NCI-H774 (cell line): Measurements from ENCODE around the gene POLK.

ENCODE experiments used
- DNase-seq: peaks from one replicate; lab custom pipeline; 2025; lab: John Stamatoyannopoulos, UW

Gene POLK

DNA sequence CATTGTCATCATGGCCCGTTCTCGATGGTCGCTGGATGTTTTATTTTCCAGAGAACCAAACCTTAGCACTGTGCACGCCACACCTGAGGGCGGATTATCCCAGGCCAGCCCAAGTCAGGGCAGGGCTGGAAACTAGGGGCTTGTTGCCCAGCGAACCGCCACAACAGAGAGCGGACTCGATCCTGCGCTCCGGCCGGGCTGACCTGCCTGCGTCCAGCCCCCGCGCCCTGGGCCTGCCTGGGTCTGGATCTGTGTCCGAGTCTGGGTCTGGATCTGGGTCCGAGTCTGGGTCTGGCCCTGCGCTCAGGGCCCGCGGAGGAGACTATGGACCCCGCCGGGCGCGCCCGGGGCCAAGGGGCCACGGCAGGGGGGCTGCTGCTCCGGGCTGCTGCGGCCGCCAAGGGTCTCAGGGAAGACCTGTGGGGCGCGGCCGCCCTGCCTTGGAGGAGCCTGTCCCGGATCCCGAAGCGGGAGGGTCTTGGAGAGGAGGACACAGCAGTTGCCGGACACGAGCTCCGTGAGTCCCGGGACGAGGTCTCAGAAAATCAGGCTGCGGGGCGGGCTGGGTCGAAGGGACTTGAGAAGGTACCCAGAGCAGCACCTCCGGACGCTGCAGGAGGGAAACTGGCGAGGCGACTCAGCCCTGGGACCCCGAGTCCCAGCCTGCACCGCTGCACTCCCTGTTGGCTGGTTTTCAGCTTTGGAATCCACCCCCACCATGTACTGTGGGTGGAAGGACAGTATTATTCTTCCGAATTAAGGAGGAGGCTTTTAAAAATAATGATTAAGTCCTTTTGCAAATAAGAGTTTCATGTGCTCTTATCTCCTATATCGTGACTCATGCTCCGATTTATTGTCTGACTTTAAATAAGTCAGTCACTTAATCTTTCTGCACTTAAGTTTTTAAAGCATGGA, 99.9 kb downstream of the POLK start, which contains the start of gene ANKDD1B:
TSS of gene ANKDD1B (plus strand) at position 143 of the 915 bp plus-strand sequence. CDS start at position 325, 182 bp downstream.
- no peak for DNase-seq

DNA sequence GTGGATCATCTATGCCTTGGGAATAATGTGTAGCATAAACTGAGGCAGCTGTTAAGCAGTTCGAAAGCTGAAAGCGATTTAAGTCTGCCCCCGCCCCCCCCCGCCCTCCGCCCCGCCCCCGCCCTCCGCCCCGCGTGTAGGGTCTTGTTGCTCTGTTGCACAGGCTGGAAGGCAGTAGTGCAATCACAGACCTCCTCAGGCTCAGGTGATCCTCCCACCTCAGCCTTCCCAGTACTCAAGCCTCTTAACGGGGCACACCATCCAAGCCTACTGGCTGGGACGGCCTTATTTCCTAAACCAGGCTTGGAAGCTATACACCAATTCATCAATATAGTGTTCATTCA, 100.5 kb downstream of the POLK start:
- no peak for DNase-seq

GRCh38 chr5:75612901-75613300, 101.2 kb downstream of the POLK start:
- no peak for DNase-seq

- DNase-seq, result no peak
Measured at GRCh38 chr5:75614176-75614575, 102.5 kb downstream of the POLK start.

DNA sequence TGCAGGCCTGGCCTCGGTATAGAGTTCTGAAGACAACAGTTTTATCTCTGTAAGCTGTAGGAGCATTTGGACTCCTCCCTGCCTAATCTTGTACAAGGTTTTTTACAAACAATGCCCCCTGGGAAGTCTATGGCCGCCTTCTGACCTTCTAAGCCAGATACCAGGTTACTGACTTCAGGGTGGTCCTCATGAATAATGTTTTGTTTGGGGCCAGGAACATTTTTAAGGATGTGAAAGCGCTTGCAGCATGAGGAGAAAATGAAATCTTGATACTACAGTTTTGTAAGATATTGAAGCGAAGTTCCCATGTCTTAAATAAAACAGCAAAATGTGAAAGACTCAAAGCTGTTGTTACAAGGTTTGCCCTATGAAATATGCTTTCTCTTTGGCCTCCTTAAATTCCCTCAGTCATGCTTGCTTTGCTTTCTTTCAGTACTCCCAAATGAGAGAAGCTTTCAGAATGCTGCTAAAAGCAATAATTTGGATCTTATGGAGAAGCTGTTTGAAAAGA, 104.7 kb downstream of the POLK start:
- no peak for DNase-seq

- no peak for DNase-seq
Measured at GRCh38 chr5:75616971-75617621, 105.4 kb downstream of the POLK start.

GRCh38 chr5:75617736-75618352, 106.2 kb downstream of the POLK start:
- DNase-seq, result no peak

GRCh38 chr5:75620184-75620959, 108.7 kb downstream of the POLK start:
- DNase-seq, result no peak

GRCh38 chr5:75622564-75622963, 110.9 kb downstream of the POLK start:
- DNase-seq, result no peak

DNA sequence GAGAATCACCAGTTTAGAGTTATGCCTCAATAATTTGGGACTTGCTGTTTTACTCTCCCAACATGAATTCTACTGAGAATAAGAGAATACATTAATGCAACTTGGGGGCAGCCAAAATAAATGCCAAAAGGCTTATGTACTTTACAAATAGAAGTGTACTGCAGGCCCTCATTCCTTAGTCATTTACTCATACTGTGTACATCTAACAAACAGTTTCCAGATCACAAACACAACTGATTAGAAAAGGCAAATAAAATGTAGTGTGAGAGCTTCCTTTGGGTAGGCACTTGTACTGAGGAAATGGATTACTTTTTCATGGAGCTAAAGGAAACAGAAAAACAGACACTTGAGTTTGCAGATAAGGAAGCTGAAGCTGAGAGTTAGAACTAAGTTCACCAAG, 112.2 kb downstream of the POLK start:
- no peak for DNase-seq

GRCh38 chr5:75626959-75627358, 115.3 kb downstream of the POLK start:
- no peak for DNase-seq

- DNase-seq, result no peak
Measured at GRCh38 chr5:75627801-75628200, 116.1 kb downstream of the POLK start.

DNA sequence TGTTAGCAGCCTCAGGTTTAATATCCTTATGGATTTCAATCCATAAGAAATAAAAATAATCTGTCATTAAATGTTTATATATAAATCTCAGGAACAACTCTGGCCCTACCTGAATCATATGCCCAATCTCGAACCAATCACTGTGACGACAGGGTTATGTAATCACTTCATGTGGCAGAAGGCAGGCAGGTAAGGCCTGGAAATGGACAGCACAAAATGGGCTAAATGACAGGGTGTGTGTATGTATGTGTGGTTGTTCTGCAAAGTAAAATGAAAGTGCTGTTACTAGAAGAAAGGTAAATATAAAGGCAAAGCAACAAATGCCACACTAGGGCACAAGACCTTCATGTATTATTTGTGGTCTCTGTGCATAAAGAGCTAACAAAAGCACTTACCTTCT, 119.2 kb downstream of the POLK start:
- no peak for DNase-seq

DNA sequence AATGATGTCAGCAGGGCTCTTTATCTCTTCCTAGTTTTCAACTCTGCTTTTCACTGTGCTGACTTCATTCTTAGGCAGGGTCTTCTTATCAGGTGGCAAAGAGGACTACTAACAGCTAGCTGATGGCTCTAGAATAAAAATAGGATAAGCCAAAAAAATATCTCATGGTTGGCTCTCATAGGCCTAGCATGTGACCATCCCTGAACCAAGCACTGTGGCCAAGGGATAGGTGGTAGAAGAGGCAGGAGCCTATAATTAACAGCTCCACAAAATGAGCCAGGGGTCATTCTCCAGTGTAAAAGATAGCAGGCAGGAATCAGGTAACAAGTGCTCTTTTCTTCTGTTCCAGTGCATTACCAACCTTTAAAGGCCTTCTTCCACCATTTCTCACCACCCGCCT, 120.6 kb downstream of the POLK start:
- DNase-seq, result no peak

- no peak for DNase-seq
Measured at GRCh38 chr5:75637949-75638348, 126.3 kb downstream of the POLK start.

- DNase-seq, result no peak
Measured at GRCh38 chr5:75639535-75640311, 128.0 kb downstream of the POLK start.

DNA sequence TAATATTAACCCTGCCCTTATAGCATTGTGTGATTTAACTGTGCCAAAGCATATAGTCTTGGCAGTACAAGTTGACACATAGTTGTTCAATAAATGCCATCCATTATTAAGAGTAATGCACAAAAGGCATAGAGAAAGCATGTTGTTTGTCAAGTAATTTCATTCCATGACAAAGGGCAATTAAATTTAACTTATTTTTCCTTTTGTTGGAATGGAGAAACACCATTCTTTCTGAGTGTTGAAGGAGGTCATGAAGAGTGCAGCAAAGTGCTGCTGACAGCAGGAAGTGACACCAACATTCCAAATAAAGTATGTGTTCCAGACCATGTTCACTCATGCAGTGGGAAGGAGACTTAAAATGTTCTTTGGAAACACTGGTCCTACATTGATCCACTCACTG, 128.7 kb downstream of the POLK start:
- no peak for DNase-seq

DNA sequence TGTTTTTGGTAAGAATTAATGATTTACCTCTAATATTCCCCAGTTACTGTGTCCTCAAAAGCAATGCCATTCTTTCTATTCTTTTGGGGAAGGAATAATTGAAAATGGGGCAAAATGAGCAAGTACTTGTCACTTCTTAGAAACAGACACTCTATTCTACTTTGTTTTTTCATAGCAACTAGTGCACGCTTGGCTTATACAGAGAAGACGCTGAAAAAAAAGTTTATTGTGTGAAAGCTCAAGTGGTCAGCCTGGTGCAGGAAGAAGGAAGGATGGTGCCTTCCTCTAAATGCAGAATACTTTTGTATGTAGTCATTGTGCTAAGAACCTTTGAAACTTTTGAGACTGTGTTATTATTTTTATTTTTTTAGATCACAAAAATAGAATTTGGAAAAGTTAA, 129.1 kb downstream of the POLK start:
- no peak for DNase-seq

DNA sequence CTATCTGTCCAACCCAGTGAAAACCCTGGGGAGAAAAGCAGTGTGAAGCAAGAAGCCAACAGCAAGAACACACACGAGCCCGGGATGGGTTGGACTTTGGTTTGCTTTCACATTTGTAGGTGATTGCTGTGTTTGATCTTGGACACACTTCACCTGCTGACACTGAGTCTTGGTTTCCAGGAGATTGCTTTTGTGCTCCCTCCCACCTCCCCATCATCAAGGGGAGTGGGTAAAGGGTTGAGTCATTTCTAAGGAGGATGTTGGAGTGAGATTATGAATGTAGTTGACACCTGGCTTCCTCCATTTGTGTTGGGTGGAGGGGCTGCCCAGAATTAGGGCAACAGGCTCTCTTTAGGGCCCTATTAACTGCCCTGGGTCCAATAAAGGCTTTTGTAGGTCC, 137.0 kb downstream of the POLK start:
- no peak for DNase-seq
